Activated T-helper 17 cell treated with anti-CD3 and anti-CD28 coated beads, Interleukin-2, amount 50 U/mL, for 72 hours (primary cell): ENCODE results near the gene ARHGEF7. TPM values are rescaled to one million over a fixed set of nuclear protein-coding genes. Genes with fewer than 3 reads are reported as not detected.
A peak's percentile ranks its signal among the peaks of the same experiment; 100 is the strongest.

Experiments
- ATAC-seq: fragments of 150-1000 bp; cut with Tn5 transposase; replicated peaks from 2 replicates; pipeline ENCODE4 v1.10.0; 2021; ENCODE audit warnings: mild to moderate bottlenecking, moderate library complexity
- H3K27ac Mint-ChIP-seq: one replicate; pipeline ENCODE4 v1.8.0; 2022; ENCODE audit warnings: mixed read lengths
- H3K27me3 Mint-ChIP-seq: one replicate; pipeline ENCODE4 v1.8.0; 2022; ENCODE audit warnings: mixed read lengths
- H3K36me3 Mint-ChIP-seq: one replicate; pipeline ENCODE4 v1.8.0; 2022; ENCODE audit warnings: low read depth, mild to moderate bottlenecking, mixed read lengths
- H3K4me1 Mint-ChIP-seq: one replicate; pipeline ENCODE4 v1.8.0; 2022; ENCODE audit warnings: mixed read lengths
- H3K4me3 Mint-ChIP-seq: one replicate; pipeline ENCODE4 v1.8.0; 2022; ENCODE audit warnings: mild to moderate bottlenecking, mixed read lengths
- H3K9me3 Mint-ChIP-seq: one replicate; pipeline ENCODE4 v1.8.0; 2022; ENCODE audit warnings: mixed read lengths
- total RNA-seq, 2 donors: library from RNA; stranded (reverse); gene quantifications; one replicate each; pipeline ENCODE4 v1.2.3, GENCODE V29; 2022

ARHGEF7 gene
- total RNA-seq, 2 donors from 2014 or later: 70.2 to 127 TPM

GRCh38 chr13:111161601-111162600 is 46.8 kb downstream of the ARHGEF7 start:
- H3K27ac Mint-ChIP-seq: no peak overlapping the region
- H3K4me1 Mint-ChIP-seq: peaks cover 47% of the 10 kb centered on the region
- no peak overlapping the region for H3K4me3 Mint-ChIP-seq
- no peaks in the 10 kb centered on the region for H3K27me3 Mint-ChIP-seq
- H3K36me3 Mint-ChIP-seq: peaks cover 75% of the 10 kb centered on the region
- ATAC-seq: no peak
- H3K9me3 Mint-ChIP-seq: no peaks in the 10 kb centered on the region

- Mint-ChIP-seq H3K4me3 (peak overlapping the region; percentile 11), H3K27ac (peak overlapping the region; percentile 72), H3K9me3 (no peaks in the 10 kb centered on the region), H3K36me3 (peaks cover 68% of the 10 kb centered on the region), H3K27me3 (no peaks in the 10 kb centered on the region), H3K4me1 (peaks cover 37% of the 10 kb centered on the region)
- ATAC-seq: no peak
Measured at GRCh38 chr13:111165241-111166010, 50.3 kb downstream of the ARHGEF7 start.

DNA sequence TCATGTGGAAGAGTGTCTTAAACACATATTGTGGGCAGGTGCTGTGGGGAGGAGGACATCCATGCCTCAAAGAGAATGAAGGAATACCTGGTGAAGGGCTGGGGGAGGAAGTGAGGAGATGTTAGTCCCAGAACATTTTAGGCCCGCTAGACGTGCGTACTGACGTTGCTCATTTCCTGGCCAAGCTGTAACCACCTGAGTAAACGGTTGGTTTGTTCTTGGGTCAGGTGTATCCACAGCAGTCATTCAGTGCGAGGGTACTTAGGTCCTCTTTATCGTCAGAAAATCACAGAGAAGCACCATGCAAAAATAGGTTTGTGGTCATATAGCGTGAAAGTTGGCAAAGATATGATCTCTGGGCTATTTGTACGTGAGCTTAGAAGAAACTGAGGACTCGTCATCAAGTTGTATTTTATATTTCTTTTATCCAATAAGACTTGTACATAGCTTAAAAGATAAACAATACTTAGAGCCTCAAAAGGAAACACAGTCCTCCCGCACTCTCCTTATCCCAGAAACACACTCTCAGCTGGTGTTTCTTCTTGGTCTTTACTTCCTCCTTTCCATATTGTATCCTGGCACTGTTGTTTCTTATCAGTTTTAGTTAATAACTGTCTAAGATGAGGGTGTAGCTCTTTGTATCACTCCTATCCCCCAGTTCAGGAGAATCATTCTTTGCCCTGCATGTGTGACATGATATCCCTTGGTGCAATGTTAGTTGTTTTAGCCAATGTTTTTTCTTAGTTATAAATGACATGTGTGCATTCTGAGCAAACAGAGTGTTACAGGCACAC is 52.0 kb downstream of the ARHGEF7 start:
- H3K4me3 Mint-ChIP-seq: peak overlapping the region; percentile 11
- H3K4me1 Mint-ChIP-seq: peaks cover 29% of the 10 kb centered on the region
- no peaks in the 10 kb centered on the region for H3K27me3 Mint-ChIP-seq
- peaks cover 60% of the 10 kb centered on the region for H3K36me3 Mint-ChIP-seq
- H3K27ac Mint-ChIP-seq: peak overlapping the region; percentile 72
- no peaks in the 10 kb centered on the region for H3K9me3 Mint-ChIP-seq
- peak; percentile 67 for ATAC-seq

GRCh38 chr13:111168107-111168506 is 53.0 kb downstream of the ARHGEF7 start:
- H3K36me3 Mint-ChIP-seq: peaks cover 59% of the 10 kb centered on the region
- no peak overlapping the region for H3K27ac Mint-ChIP-seq
- H3K9me3 Mint-ChIP-seq: no peaks in the 10 kb centered on the region
- peaks cover 25% of the 10 kb centered on the region for H3K4me1 Mint-ChIP-seq
- H3K4me3 Mint-ChIP-seq: no peak overlapping the region
- no peaks in the 10 kb centered on the region for H3K27me3 Mint-ChIP-seq
- no peak for ATAC-seq

- no peaks in the 10 kb centered on the region for H3K27me3 Mint-ChIP-seq
- H3K9me3 Mint-ChIP-seq: no peaks in the 10 kb centered on the region
- ATAC-seq: no peak
- peaks cover 54% of the 10 kb centered on the region for H3K36me3 Mint-ChIP-seq
- H3K27ac Mint-ChIP-seq: no peak overlapping the region
- peaks cover 31% of the 10 kb centered on the region for H3K4me1 Mint-ChIP-seq
- H3K4me3 Mint-ChIP-seq: no peak overlapping the region
Measured at GRCh38 chr13:111171112-111171511, 56.0 kb downstream of the ARHGEF7 start.

DNA sequence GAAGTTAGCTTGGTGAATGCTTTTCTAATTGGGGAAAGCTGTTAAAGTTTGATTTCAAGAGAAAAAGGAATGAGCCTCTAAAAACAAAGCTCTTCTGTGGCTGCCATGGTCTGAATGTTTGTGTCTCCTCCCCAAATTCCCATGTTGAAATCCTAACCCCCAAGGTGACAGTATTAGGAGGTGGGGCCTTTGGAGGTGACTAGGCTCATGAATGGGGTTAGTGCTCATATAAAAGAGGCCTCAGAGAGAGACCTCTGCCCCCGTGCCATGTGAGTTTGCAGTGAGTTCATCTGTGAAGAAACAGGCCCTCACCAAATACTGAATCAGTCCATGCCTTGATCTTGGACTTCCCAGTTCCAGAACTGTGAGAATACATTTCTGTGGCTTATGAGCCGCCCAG is 56.5 kb downstream of the ARHGEF7 start:
- Mint-ChIP-seq H3K9me3 (no peaks in the 10 kb centered on the region), H3K4me1 (peaks cover 29% of the 10 kb centered on the region), H3K4me3 (no peak overlapping the region), H3K27ac (no peak overlapping the region), H3K36me3 (peaks cover 50% of the 10 kb centered on the region), H3K27me3 (no peaks in the 10 kb centered on the region)
- ATAC-seq: no peak

DNA sequence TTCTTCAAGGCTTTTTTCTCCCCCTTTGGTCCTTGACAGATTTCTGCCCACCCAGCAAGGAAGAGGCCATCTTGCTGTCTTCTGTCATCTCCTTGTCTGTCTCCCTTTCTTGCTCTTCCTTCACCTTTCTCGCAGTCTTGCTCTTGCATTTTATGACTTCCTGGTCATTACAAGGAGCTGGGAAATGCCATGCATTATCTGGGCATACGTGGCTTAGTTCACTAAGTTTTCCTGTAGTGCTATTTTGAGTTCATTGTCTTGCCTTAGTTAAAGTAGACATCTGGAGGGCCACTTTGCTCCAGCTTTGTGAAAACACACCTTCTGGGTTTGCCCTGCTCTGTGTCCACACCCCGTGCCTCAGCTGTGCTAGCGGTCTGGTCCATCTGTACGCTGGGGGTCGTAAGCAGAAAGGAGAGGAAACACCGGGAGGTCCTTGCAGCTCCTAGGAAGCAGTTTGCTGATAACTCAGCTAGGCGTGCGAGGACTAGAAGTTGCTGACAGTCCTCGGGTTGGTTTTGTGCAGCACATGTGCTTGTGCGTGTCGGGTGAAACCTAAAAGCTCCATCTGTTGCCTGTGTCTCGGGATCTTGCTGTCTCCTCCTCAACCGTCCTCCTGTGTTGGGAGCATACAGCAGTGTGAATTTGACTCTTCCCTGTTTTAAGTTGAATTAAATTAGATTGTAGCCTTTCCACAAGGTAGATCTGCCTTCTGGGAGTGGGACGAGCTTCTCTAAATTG is 59.4 kb downstream of the ARHGEF7 start:
- peak overlapping the region; percentile 80 for H3K4me3 Mint-ChIP-seq
- H3K36me3 Mint-ChIP-seq: peaks cover 59% of the 10 kb centered on the region
- H3K4me1 Mint-ChIP-seq: peaks cover 40% of the 10 kb centered on the region
- ATAC-seq: no peak
- no peaks in the 10 kb centered on the region for H3K9me3 Mint-ChIP-seq
- H3K27ac Mint-ChIP-seq: peak overlapping the region; percentile 88
- H3K27me3 Mint-ChIP-seq: no peaks in the 10 kb centered on the region

DNA sequence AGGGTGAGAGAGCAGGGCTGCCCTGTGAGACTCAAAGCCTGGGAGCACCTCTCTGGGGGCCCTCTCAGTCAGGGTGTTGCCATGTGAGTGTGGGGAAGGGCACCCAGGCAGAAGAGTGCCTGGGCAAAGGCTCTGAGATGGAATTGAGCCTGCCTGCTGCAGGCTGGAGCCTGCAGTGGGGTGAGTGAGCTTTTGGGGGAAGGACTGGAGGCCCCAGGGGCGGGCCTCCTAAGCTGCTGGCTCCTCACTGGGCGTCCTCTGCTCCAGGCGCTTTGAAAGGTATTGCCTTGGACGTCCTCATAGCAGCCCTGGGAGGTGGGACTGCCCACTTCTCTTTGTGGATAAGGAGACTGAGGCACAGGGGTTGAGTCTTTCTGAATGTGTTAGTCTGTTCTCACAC is 60.3 kb downstream of the ARHGEF7 start:
- Mint-ChIP-seq H3K27me3 (no peaks in the 10 kb centered on the region), H3K27ac (peak overlapping the region; percentile 88), H3K9me3 (peaks cover 2% of the 10 kb centered on the region), H3K36me3 (peaks cover 64% of the 10 kb centered on the region), H3K4me1 (peaks cover 48% of the 10 kb centered on the region), H3K4me3 (peak overlapping the region; percentile 80)
- ATAC-seq: no peak

- peaks cover 49% of the 10 kb centered on the region for H3K4me1 Mint-ChIP-seq
- H3K27me3 Mint-ChIP-seq: no peaks in the 10 kb centered on the region
- H3K4me3 Mint-ChIP-seq: peak overlapping the region; percentile 80
- no peak for ATAC-seq
- peaks cover 4% of the 10 kb centered on the region for H3K9me3 Mint-ChIP-seq
- H3K27ac Mint-ChIP-seq: peak overlapping the region; percentile 88
- H3K36me3 Mint-ChIP-seq: peaks cover 66% of the 10 kb centered on the region
Measured at GRCh38 chr13:111175935-111176334, 60.8 kb downstream of the ARHGEF7 start.

GRCh38 chr13:111176421-111176820 is 61.3 kb downstream of the ARHGEF7 start:
- Mint-ChIP-seq H3K27ac (peak overlapping the region; percentile 88), H3K9me3 (peaks cover 4% of the 10 kb centered on the region), H3K4me3 (peak overlapping the region; percentile 80), H3K27me3 (no peaks in the 10 kb centered on the region), H3K36me3 (peaks cover 69% of the 10 kb centered on the region), H3K4me1 (peaks cover 53% of the 10 kb centered on the region)
- no peak for ATAC-seq

- H3K9me3 Mint-ChIP-seq: peaks cover 4% of the 10 kb centered on the region
- peak overlapping the region; percentile 88 for H3K27ac Mint-ChIP-seq
- no peaks in the 10 kb centered on the region for H3K27me3 Mint-ChIP-seq
- H3K4me1 Mint-ChIP-seq: peaks cover 57% of the 10 kb centered on the region
- H3K36me3 Mint-ChIP-seq: peaks cover 63% of the 10 kb centered on the region
- peak; percentile 92 for ATAC-seq
- peak overlapping the region; percentile 80 for H3K4me3 Mint-ChIP-seq
Measured at GRCh38 chr13:111177081-111177711, 62.1 kb downstream of the ARHGEF7 start.

- Mint-ChIP-seq H3K36me3 (peaks cover 59% of the 10 kb centered on the region), H3K27me3 (no peaks in the 10 kb centered on the region), H3K4me3 (peak overlapping the region; percentile 80), H3K27ac (peak overlapping the region; percentile 88), H3K4me1 (peaks cover 60% of the 10 kb centered on the region), H3K9me3 (peaks cover 7% of the 10 kb centered on the region)
- no peak for ATAC-seq
Measured at GRCh38 chr13:111177921-111178320, 62.8 kb downstream of the ARHGEF7 start.

DNA sequence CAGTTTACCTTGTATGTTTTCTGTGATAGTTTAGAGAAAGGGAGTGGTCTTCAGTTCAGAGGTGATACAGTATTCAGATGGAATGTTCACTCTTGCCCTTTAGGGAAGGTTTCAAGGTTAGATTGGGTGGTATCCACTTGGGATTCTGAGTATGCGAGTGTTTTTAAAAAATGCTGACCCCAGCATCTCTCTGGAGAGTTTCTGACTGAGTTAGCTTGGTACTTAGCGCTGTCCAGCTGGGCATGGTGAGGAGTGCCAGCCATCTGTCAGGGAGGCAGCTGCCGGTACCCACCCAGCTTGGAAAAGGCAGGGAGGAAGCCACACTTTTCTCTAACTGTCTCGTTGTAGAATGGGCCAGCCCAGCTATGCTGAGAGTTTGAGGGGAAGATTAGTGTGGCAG is 63.3 kb downstream of the ARHGEF7 start:
- peak overlapping the region; percentile 88 for H3K27ac Mint-ChIP-seq

More for the DNA sequence above, 63.3 kb downstream of the ARHGEF7 start:
- no peak for ATAC-seq
- Mint-ChIP-seq H3K9me3 (peaks cover 7% of the 10 kb centered on the region), H3K4me1 (peaks cover 65% of the 10 kb centered on the region), H3K27me3 (no peaks in the 10 kb centered on the region), H3K36me3 (peaks cover 58% of the 10 kb centered on the region), H3K4me3 (peak overlapping the region; percentile 80)
